ENCODE results near the gene HLCS.

The HLCS gene

GRCh38 chr21:36803816-36804439 lies 162.5 kb downstream of the HLCS start:
- Histone ChIP-seq H3K27ac (no peak overlapping the region), H3K4me3 (ENCODE audit: low read depth in 1 of 2, low read length in 1 of 2) (no peak overlapping the region), H3K36me3 (no peaks in the 10 kb centered on the region), H3K4me1 (ENCODE audit: control insufficient read depth in 1 of 2, insufficient read depth in 1 of 2, low read depth in 1 of 2, low read length in 1 of 2) (no peaks in the 10 kb centered on the region), H3K9me3 (no peaks in the 10 kb centered on the region), H3K27me3 (no peaks in the 10 kb centered on the region)
- TF ChIP-seq CTCF (IDR thresholded peaks at IDR 0.05), result no peak

- no peak overlapping the region for H3K27ac ChIP-seq
- no peak for TF ChIP-seq CTCF (IDR thresholded peaks at IDR 0.05)
Measured at GRCh38 chr21:36803051-36803645, 163.3 kb downstream of the HLCS start.

GRCh38 chr21:36800734-36801133 lies 165.7 kb downstream of the HLCS start:
- H3K36me3 ChIP-seq, result no peaks in the 10 kb centered on the region
- no peaks in the 10 kb centered on the region for H3K27me3 ChIP-seq
- no peaks in the 10 kb centered on the region for H3K4me1 ChIP-seq (ENCODE audit: control insufficient read depth in 1 of 2, insufficient read depth in 1 of 2, low read depth in 1 of 2, low read length in 1 of 2)
- no peaks in the 10 kb centered on the region for H3K9me3 ChIP-seq
- TF ChIP-seq CTCF (IDR thresholded peaks at IDR 0.05), result no peak
- H3K27ac ChIP-seq, result no peak overlapping the region
- H3K4me3 ChIP-seq (ENCODE audit: low read depth in 1 of 2, low read length in 1 of 2), result no peak overlapping the region

More at GRCh38 chr21:36803051-36803645, 163.3 kb downstream of the HLCS start:
- no peaks in the 10 kb centered on the region for H3K9me3 ChIP-seq
- no peaks in the 10 kb centered on the region for H3K27me3 ChIP-seq
- H3K4me1 ChIP-seq (ENCODE audit: control insufficient read depth in 1 of 2, insufficient read depth in 1 of 2, low read depth in 1 of 2, low read length in 1 of 2), result no peaks in the 10 kb centered on the region
- no peaks in the 10 kb centered on the region for H3K36me3 ChIP-seq
- H3K4me3 ChIP-seq (ENCODE audit: low read depth in 1 of 2, low read length in 1 of 2), result no peak overlapping the region

- no peak overlapping the region for H3K4me3 ChIP-seq (ENCODE audit: low read depth in 1 of 2, low read length in 1 of 2)
- no peaks in the 10 kb centered on the region for H3K9me3 ChIP-seq
- H3K27ac ChIP-seq, result no peak overlapping the region
- TF ChIP-seq CTCF (IDR thresholded peaks at IDR 0.05), result no peak
- no peaks in the 10 kb centered on the region for H3K36me3 ChIP-seq
- no peaks in the 10 kb centered on the region for H3K27me3 ChIP-seq
- no peaks in the 10 kb centered on the region for H3K4me1 ChIP-seq (ENCODE audit: control insufficient read depth in 1 of 2, insufficient read depth in 1 of 2, low read depth in 1 of 2, low read length in 1 of 2)
Measured at GRCh38 chr21:36799869-36800268, 166.6 kb downstream of the HLCS start.

- Histone ChIP-seq H3K36me3 (no peaks in the 10 kb centered on the region), H3K9me3 (no peaks in the 10 kb centered on the region), H3K4me1 (ENCODE audit: control insufficient read depth in 1 of 2, insufficient read depth in 1 of 2, low read depth in 1 of 2, low read length in 1 of 2) (no peaks in the 10 kb centered on the region), H3K27ac (no peak overlapping the region), H3K4me3 (ENCODE audit: low read depth in 1 of 2, low read length in 1 of 2) (no peak overlapping the region), H3K27me3 (no peaks in the 10 kb centered on the region)
- TF ChIP-seq CTCF (IDR thresholded peaks at IDR 0.05), result no peak
Measured at GRCh38 chr21:36798491-36798890, 168.0 kb downstream of the HLCS start.
